Memory B cell (primary cell): ENCODE measurements around the gene B3GNT5.

ENCODE experiments used
- ATAC-seq: fragments of 150-1000 bp; cut with Tn5 transposase; 2 replicates; pipeline ENCODE4 v1.10.0; 2021; ENCODE audit warnings: low read depth, mild to moderate bottlenecking, moderate library complexity
- DNase-seq, 2 donors: peaks; one replicate each; pipeline ENCODE4 v3.0.0; 2022; ENCODE audit warnings: low spot score in 2 of 2
- H3K27ac Mint-ChIP-seq: one replicate; pipeline ENCODE4 v1.8.0; 2022; ENCODE audit warnings: mild to moderate bottlenecking, moderate library complexity, mixed read lengths
- H3K27me3 Mint-ChIP-seq: one replicate; pipeline ENCODE4 v1.8.0; 2022; ENCODE audit warnings: mixed read lengths
- H3K36me3 Mint-ChIP-seq: one replicate; pipeline ENCODE4 v1.8.0; 2022; ENCODE audit warnings: mild to moderate bottlenecking, mixed read lengths
- H3K4me1 Mint-ChIP-seq: one replicate; pipeline ENCODE4 v1.8.0; 2022; ENCODE audit warnings: mixed read lengths
- H3K4me3 Mint-ChIP-seq: one replicate; pipeline ENCODE4 v1.8.0; 2022; ENCODE audit warnings: mild to moderate bottlenecking, moderate library complexity, mixed read lengths
- H3K9me3 Mint-ChIP-seq: one replicate; pipeline ENCODE4 v1.8.0; 2022; ENCODE audit warnings: mixed read lengths

The B3GNT5 gene

DNA sequence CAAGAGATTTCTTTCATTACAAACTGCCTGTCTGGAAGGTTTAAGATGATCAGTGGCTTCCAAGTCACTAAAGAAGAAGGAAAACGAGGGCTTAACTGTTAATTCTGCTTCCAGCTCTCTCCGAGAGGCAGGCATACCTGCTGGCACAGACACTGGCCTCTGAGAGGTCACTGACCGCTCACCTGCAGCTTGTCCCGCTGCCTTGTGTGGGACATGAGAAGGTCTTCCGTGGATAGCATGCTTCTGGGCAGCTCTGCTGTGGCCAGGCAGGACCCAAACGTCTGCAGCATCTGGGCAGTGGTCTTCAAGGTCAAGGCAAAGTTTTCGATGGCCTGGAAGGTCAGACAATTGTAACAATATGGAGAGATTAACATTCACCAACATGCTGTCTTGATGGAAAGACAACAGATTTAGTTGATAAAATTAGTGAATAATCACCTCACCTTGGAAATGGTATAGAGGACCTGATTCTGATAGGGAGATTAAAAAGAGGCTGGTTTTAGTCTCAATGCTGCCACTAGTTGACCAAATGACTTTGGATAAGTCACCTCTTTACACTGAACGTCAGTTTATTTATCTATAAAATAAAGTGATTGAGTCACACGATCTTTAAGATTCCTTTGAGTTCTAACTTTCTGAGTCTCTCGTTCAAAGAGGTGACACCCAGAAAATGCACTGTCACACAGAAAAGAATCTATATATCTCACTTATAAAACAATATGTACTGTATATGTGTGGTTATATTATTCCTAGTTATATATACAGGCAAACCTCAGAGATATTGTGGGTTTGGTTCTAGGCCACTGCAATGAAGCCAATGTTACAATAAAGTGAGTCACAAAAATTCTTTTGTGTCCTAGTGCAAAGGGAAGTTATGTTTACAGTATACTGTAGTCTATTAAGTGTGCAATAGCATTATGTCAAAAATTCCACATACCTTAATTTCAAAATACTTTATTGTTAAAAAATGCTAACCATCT, 65.1 kb downstream of the B3GNT5 start:
- Mint-ChIP-seq H3K27me3 (peaks cover 6% of the 10 kb centered on the region), H3K27ac (no peak overlapping the region), H3K4me1 (peaks cover 2% of the 10 kb centered on the region), H3K9me3 (no peaks in the 10 kb centered on the region), H3K4me3 (no peak overlapping the region), H3K36me3 (no peaks in the 10 kb centered on the region)
- DNase-seq (no peak), ATAC-seq (no peak)

- H3K27me3 Mint-ChIP-seq = peaks cover 6% of the 10 kb centered on the region
- ATAC-seq (no peak), DNase-seq (no peak)
- no peak overlapping the region for H3K27ac Mint-ChIP-seq
- peaks cover 2% of the 10 kb centered on the region for H3K4me1 Mint-ChIP-seq
- H3K36me3 Mint-ChIP-seq = no peaks in the 10 kb centered on the region
- no peak overlapping the region for H3K4me3 Mint-ChIP-seq
- H3K9me3 Mint-ChIP-seq = no peaks in the 10 kb centered on the region
Measured at GRCh38 chr3:183318877-183319276, 65.8 kb downstream of the B3GNT5 start.

DNA sequence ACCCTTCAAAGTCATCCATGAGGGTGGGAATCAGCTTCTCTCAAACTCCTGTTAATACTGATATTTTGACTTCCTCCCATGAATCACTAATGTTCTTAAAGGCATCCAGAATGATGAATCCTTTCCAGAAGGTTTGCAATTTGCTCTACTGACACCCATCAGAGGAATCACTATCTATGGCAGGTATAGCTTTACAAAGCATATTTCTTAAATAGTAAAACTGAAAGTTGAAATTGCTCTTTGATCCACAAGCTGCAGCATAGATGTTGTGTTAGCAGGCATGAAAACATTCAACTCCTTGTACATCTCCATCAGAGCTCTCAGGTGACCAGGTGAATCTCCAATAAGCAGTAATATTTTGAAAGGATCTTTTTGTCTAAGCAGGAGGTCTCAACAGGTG, 66.3 kb downstream of the B3GNT5 start:
- H3K36me3 Mint-ChIP-seq = no peaks in the 10 kb centered on the region
- ATAC-seq = no peak
- peaks cover 6% of the 10 kb centered on the region for H3K27me3 Mint-ChIP-seq
- H3K9me3 Mint-ChIP-seq = no peaks in the 10 kb centered on the region
- H3K4me1 Mint-ChIP-seq = peaks cover 2% of the 10 kb centered on the region
- no peak overlapping the region for H3K27ac Mint-ChIP-seq
- H3K4me3 Mint-ChIP-seq = no peak overlapping the region
- DNase-seq = no peak
